Measurements from ENCODE around the gene NUDT19. TPM values are rescaled to one million over a fixed set of nuclear protein-coding genes. Genes with fewer than 3 reads are reported as not detected.

The NUDT19 gene
- total RNA-seq, 1 experiment from 2014 or later: 33.4 TPM

DNA sequence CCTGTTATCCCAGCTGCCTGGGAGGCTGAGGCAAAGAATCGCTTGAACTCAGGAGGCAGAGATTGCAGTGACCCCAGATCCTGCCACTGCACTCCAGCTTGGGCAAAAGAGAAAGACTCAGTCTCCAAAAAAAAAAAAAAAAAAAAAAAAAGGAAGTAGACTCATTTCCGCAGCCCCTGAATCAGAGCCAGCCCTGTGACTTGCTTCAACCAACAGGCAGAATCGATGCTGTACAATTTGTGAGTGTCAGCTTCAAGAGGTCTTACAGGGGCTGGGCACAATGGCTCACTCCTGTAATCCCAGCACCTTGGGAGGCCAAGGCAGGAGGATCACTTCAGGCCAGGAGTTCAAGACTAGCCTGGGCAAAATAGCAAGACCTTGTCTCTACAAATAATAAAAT, 29.4 kb upstream of the NUDT19 start:
- Mint-ChIP-seq H3K4me1 (ENCODE audit: insufficient read depth, unreplicated experiment) (no peaks in the 10 kb centered on the region), H3K27ac (ENCODE audit: low read depth, unreplicated experiment) (no peak overlapping the region), H3K36me3 (ENCODE audit: insufficient read depth, unreplicated experiment) (peaks cover 23% of the 10 kb centered on the region), H3K4me3 (ENCODE audit: unreplicated experiment) (no peak overlapping the region), H3K9me3 (ENCODE audit: unreplicated experiment) (no peaks in the 10 kb centered on the region), H3K27me3 (ENCODE audit: insufficient read depth, unreplicated experiment) (no peaks in the 10 kb centered on the region)
- TF ChIP-seq, protein P1, sequence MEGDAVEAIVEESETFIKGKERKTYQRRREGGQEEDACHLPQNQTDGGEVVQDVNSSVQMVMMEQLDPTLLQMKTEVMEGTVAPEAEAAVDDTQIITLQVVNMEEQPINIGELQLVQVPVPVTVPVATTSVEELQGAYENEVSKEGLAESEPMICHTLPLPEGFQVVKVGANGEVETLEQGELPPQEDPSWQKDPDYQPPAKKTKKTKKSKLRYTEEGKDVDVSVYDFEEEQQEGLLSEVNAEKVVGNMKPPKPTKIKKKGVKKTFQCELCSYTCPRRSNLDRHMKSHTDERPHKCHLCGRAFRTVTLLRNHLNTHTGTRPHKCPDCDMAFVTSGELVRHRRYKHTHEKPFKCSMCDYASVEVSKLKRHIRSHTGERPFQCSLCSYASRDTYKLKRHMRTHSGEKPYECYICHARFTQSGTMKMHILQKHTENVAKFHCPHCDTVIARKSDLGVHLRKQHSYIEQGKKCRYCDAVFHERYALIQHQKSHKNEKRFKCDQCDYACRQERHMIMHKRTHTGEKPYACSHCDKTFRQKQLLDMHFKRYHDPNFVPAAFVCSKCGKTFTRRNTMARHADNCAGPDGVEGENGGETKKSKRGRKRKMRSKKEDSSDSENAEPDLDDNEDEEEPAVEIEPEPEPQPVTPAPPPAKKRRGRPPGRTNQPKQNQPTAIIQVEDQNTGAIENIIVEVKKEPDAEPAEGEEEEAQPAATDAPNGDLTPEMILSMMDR (IDR thresholded peaks at IDR 0.05; ENCODE audit: unreplicated experiment): no peak
- intact Hi-C loops (cut with micrococcal nuclease): no loop called here
- peak; percentile 27 for DNase-seq (ENCODE audit: unreplicated experiment)
- ChIA-PET POLR2A (no interaction called here), CTCF (no interaction called here)
- BruUV-seq (replicated peaks): no TSS peak

DNA sequence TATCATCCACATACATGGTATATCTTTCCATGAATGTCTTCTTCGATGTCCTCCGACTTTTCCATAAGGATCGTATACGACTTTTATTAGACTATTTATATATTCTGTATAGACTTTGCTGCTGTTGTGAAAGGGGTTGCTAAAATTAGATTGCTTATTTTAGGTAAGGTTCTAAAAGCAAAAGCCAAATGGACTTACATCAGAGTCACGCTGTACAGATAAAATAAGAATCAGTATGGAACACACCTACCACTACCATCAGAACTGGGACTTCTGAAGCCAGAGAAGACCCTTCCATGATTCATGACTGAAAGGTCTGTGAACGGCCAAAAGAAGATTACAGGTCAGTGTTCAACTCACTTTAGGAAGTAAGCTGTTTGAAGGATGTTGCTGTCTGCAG, 25.5 kb upstream of the NUDT19 start:
- ChIA-PET POLR2A (interaction anchor here (1.2 kb wide), 1 partner anchor 9 kb away, joined by 3 read pairs; the partner anchor contains the start of gene ANKRD27), CTCF (interaction anchor here (0.7 kb wide), 2 partner anchors 16 to 61 kb away, joined by 4 read pairs; no protein-coding TSS in a partner anchor)
- Mint-ChIP-seq H3K4me3 (ENCODE audit: unreplicated experiment) (no peak overlapping the region), H3K27me3 (ENCODE audit: insufficient read depth, unreplicated experiment) (no peaks in the 10 kb centered on the region), H3K4me1 (ENCODE audit: insufficient read depth, unreplicated experiment) (no peaks in the 10 kb centered on the region), H3K36me3 (ENCODE audit: insufficient read depth, unreplicated experiment) (peaks cover 11% of the 10 kb centered on the region), H3K27ac (ENCODE audit: low read depth, unreplicated experiment) (no peak overlapping the region), H3K9me3 (ENCODE audit: unreplicated experiment) (no peaks in the 10 kb centered on the region)
- BruUV-seq (replicated peaks): no TSS peak
- intact Hi-C loops (cut with micrococcal nuclease): no loop called here
- TF ChIP-seq, protein P1 (IDR thresholded peaks at IDR 0.05; ENCODE audit: unreplicated experiment): no peak
- no peak for DNase-seq (ENCODE audit: unreplicated experiment)

DNA sequence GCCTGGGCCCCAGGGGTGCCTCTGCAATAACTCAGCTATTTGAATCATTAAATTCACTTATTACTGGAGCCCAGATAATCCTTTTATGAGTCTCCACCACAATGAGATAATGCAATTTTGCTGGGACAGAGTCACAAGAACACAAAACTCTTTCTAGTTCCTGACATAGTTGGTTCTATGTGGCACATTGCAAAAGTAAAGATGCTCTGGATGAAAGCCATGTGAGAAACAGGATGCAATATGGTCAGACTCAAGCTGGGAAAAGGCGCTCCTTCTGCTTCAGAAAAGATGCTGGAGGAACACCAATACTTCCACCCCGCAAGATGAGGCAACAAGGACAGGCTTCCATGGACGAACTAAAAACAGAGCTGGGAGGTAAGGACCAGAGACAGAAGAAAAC, 22.3 kb upstream of the NUDT19 start:
- no peak for DNase-seq (ENCODE audit: unreplicated experiment)
- CTCF ChIA-PET: interaction anchor here (0.5 kb wide), 1 partner anchor 12 kb away, joined by 3 read pairs; no protein-coding TSS in a partner anchor
- H3K36me3 Mint-ChIP-seq (ENCODE audit: insufficient read depth, unreplicated experiment): peaks cover 5% of the 10 kb centered on the region
- H3K4me3 Mint-ChIP-seq (ENCODE audit: unreplicated experiment): no peak overlapping the region
- TF ChIP-seq, protein P1 (IDR thresholded peaks at IDR 0.05; ENCODE audit: unreplicated experiment): no peak
- H3K4me1 Mint-ChIP-seq (ENCODE audit: insufficient read depth, unreplicated experiment): peaks cover 11% of the 10 kb centered on the region
- H3K9me3 Mint-ChIP-seq (ENCODE audit: unreplicated experiment): no peaks in the 10 kb centered on the region
- H3K27ac Mint-ChIP-seq (ENCODE audit: low read depth, unreplicated experiment): no peak overlapping the region
- POLR2A ChIA-PET: no interaction called here
- H3K27me3 Mint-ChIP-seq (ENCODE audit: insufficient read depth, unreplicated experiment): no peaks in the 10 kb centered on the region
- intact Hi-C loops (cut with micrococcal nuclease): no loop called here
- no TSS peak for BruUV-seq (replicated peaks)

DNA sequence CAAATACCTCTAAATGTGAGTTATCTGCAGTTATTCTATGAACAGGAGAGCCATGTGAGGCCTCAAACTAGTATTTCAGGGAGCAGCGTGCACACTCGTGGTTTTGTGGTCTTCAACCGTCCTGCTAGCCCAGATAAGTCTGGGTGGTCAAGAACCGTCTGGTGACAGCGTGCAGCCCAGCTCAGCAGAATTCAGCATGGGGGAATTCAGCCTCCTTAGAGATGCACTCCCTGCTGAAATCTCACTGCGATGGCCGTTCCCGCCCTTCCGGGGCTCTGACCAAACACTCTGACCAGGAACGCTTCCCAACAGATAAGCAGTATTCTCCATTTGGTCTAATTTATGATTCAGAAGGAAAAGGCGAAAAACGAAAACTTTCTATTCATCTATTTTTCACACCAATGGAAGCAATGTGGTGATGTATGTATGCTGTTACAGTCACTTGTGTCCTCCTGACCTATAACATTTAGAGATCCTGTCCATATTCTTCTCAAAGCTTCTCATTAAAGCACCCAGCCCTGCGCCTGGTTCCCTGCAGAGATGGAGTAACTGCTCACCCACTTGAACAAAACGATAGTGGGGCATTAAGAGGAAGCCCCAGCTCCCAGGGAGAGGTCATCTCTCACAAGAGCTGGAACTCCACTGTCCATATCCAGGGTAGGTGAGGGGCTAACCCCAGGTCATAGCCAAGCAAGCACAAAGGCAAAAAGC, 19.6 kb upstream of the NUDT19 start:
- CTCF ChIA-PET: interaction anchor here (0.6 kb wide), 2 partner anchors 46 to 512 kb away, joined by 3 read pairs; no protein-coding TSS in a partner anchor
- TSS peak; percentile 3 for BruUV-seq (replicated peaks)

More for the DNA sequence above, 19.6 kb upstream of the NUDT19 start:
- POLR2A ChIA-PET: interaction anchor here (0.6 kb wide), 2 partner anchors 24 to 72 kb away, joined by 3 to 6 read pairs; no protein-coding TSS in a partner anchor
- Mint-ChIP-seq H3K9me3 (ENCODE audit: unreplicated experiment) (no peaks in the 10 kb centered on the region), H3K27me3 (ENCODE audit: insufficient read depth, unreplicated experiment) (no peaks in the 10 kb centered on the region), H3K4me1 (ENCODE audit: insufficient read depth, unreplicated experiment) (peaks cover 11% of the 10 kb centered on the region), H3K4me3 (ENCODE audit: unreplicated experiment) (no peak overlapping the region), H3K27ac (ENCODE audit: low read depth, unreplicated experiment) (no peak overlapping the region), H3K36me3 (ENCODE audit: insufficient read depth, unreplicated experiment) (no peaks in the 10 kb centered on the region)
- TF ChIP-seq, protein P1 (IDR thresholded peaks at IDR 0.05; ENCODE audit: unreplicated experiment): no peak
- intact Hi-C loops (cut with micrococcal nuclease): no loop called here
- DNase-seq (ENCODE audit: unreplicated experiment): no peak

Data from MCF 10A (cell line).